ENCODE results near the gene ZBTB12.

ZBTB12 gene

GRCh38 chr6:31896856-31897611, 4.9 kb downstream of the ZBTB12 start:
- DNase-seq = no peak

GRCh38 chr6:31896493-31896855, 5.4 kb downstream of the ZBTB12 start:
- DNase-seq = no peak

- no peak for DNase-seq
Measured at GRCh38 chr6:31892821-31893220, 9.1 kb downstream of the ZBTB12 start.

- DNase-seq = no peak
Measured at GRCh38 chr6:31889331-31889972, 12.4 kb downstream of the ZBTB12 start.

- DNase-seq = no peak
Measured at GRCh38 chr6:31888276-31889258, 13.3 kb downstream of the ZBTB12 start.

GRCh38 chr6:31887173-31888007, 14.5 kb downstream of the ZBTB12 start:
- DNase-seq = no peak

- DNase-seq = no peak
Measured at GRCh38 chr6:31886541-31886991, 15.3 kb downstream of the ZBTB12 start.

- no peak for DNase-seq
Measured at GRCh38 chr6:31884528-31885035, 17.3 kb downstream of the ZBTB12 start.

GRCh38 chr6:31883676-31884075, 18.2 kb downstream of the ZBTB12 start:
- DNase-seq = no peak

GRCh38 chr6:31882344-31882743, 19.5 kb downstream of the ZBTB12 start:
- no peak for DNase-seq

GRCh38 chr6:31881136-31881859, 20.6 kb downstream of the ZBTB12 start:
- DNase-seq = no peak

GRCh38 chr6:31880616-31881015, 21.3 kb downstream of the ZBTB12 start:
- DNase-seq = no peak

- DNase-seq = no peak
Measured at GRCh38 chr6:31879901-31880300, 22.0 kb downstream of the ZBTB12 start.

- no peak for DNase-seq
Measured at GRCh38 chr6:31879143-31879542, 22.7 kb downstream of the ZBTB12 start.

GRCh38 chr6:31878726-31879125, 23.2 kb downstream of the ZBTB12 start, which contains the start of gene SLC44A4:
Gene SLC44A4 (minus strand): TSS chr6:31878997. CDS start chr6:31878980, 17 bp downstream.
- DNase-seq = no peak

- no peak for DNase-seq
Measured at GRCh38 chr6:31878222-31878621, 23.7 kb downstream of the ZBTB12 start.

GRCh38 chr6:31877651-31878161, 24.2 kb downstream of the ZBTB12 start:
- peak; percentile 25 for DNase-seq

GRCh38 chr6:31877125-31877650, 24.7 kb downstream of the ZBTB12 start:
- no peak for DNase-seq

GRCh38 chr6:31876357-31876756, 25.5 kb downstream of the ZBTB12 start:
- no peak for DNase-seq

- no peak for DNase-seq
Measured at GRCh38 chr6:31875877-31876276, 26.0 kb downstream of the ZBTB12 start.
